Dedifferentiated amniotic fluid mesenchymal stem cell (primary cell): ENCODE measurements around the gene PAEP.

ENCODE experiments used
- DNase-seq: peaks from one replicate; pipeline ENCODE4 v3.0.0-alpha.2; 2016; ENCODE audit errors: extremely low spot score

The PAEP gene

GRCh38 chr9:135579356-135579755 is 17.8 kb downstream of the PAEP start:
- no peak for DNase-seq

- no peak for DNase-seq
Measured at GRCh38 chr9:135579889-135580660, 18.5 kb downstream of the PAEP start.

- no peak for DNase-seq
Measured at GRCh38 chr9:135580664-135581380, 19.3 kb downstream of the PAEP start.

- DNase-seq: no peak
Measured at GRCh38 chr9:135581636-135582426, 20.3 kb downstream of the PAEP start.

GRCh38 chr9:135582541-135582940 is 21.0 kb downstream of the PAEP start:
- no peak for DNase-seq

GRCh38 chr9:135582966-135583687 is 21.6 kb downstream of the PAEP start:
- no peak for DNase-seq

- DNase-seq: no peak
Measured at GRCh38 chr9:135583688-135584011, 22.1 kb downstream of the PAEP start.

GRCh38 chr9:135584371-135584770 is 22.8 kb downstream of the PAEP start:
- DNase-seq: no peak

- no peak for DNase-seq
Measured at GRCh38 chr9:135584934-135585333, 23.4 kb downstream of the PAEP start.

GRCh38 chr9:135586601-135587109 is 25.1 kb downstream of the PAEP start:
- no peak for DNase-seq

- DNase-seq: no peak
Measured at GRCh38 chr9:135587658-135588057, 26.1 kb downstream of the PAEP start.

- no peak for DNase-seq
Measured at GRCh38 chr9:135588371-135588770, 26.8 kb downstream of the PAEP start.

- no peak for DNase-seq
Measured at GRCh38 chr9:135588886-135589595, 27.5 kb downstream of the PAEP start.

- no peak for DNase-seq
Measured at GRCh38 chr9:135589596-135590485, 28.3 kb downstream of the PAEP start.

- no peak for DNase-seq
Measured at GRCh38 chr9:135590486-135591079, 29.0 kb downstream of the PAEP start.

- no peak for DNase-seq
Measured at GRCh38 chr9:135591506-135592330, 30.2 kb downstream of the PAEP start.

GRCh38 chr9:135592331-135592590 is 30.7 kb downstream of the PAEP start:
- DNase-seq: no peak

GRCh38 chr9:135592625-135593024 is 31.1 kb downstream of the PAEP start:
- no peak for DNase-seq

GRCh38 chr9:135596211-135596610 is 34.7 kb downstream of the PAEP start:
- DNase-seq: no peak
